Measurements from ENCODE around the gene CFAP57. TPM values are rescaled to one million over a fixed set of nuclear protein-coding genes. Genes with fewer than 3 reads are reported as not detected.
A peak's percentile ranks its signal among the peaks of the same experiment; 100 is the strongest.

CFAP57 gene
- total and polyA plus RNA-seq, 2 of the 13 experiments (the other 11 are each of a cell fraction or from before 2014, with no cell fraction given) = 0.01 TPM; not detected in 1

GRCh38 chr1:43206600-43207228 is 34.6 kb downstream of the CFAP57 start:
- peak; percentile 62 for FAIRE-seq
- H3K27ac ChIP-seq (ENCODE audit: extremely low read length, insufficient read depth, low read length) = peak overlapping the region; percentile 69
- in situ Hi-C loops (cut with HindIII; ENCODE audit: extremely low pct_ligation_motif_present, low pct_unique_long_range_greater_than_20kb) (no loop called here), intact Hi-C loops (cut with micrococcal nuclease; ENCODE audit: unreplicated experiment) (no loop called here)
- CTCF ChIA-PET (ENCODE audit: low intra/inter-chr PET ratio, low total read pairs) = no interaction called here
- H4K20me1 ChIP-seq (ENCODE audit: insufficient read depth, low read length) = no peaks in the 10 kb centered on the region
- peak overlapping the region; percentile 26 to 59 (median 36); a peak in 4 of 6 replicates for H3K4me3 ChIP-seq (replicated peaks in 1 of 3; ENCODE audit: insufficient read depth in 1 of 3, low read depth in 2 of 3, low read length in 3 of 3)
- no peaks in the 10 kb centered on the region for H3K79me2 ChIP-seq (ENCODE audit: insufficient read depth, low read length)
- ATAC-seq = peak; percentile 99
- H3K9ac ChIP-seq (ENCODE audit: insufficient read depth, low read depth, low read length) = peak overlapping the region; percentile 55
- H3K4me2 ChIP-seq (ENCODE audit: low read depth, low read length) = peak overlapping the region; percentile 92
- DNase-seq (ENCODE audit: low spot score) = peak; percentile 91
- H3K27me3 ChIP-seq (ENCODE audit: control insufficient read depth in 1 of 2, insufficient read depth in 2 of 2, low read length in 2 of 2) = peaks cover 0 to 7% of the 10 kb centered on the region in 2 experiments; a peak in 2 of 5 replicates
- no peaks in the 10 kb centered on the region for H3K36me3 ChIP-seq (replicated peaks in 1 of 2; ENCODE audit: control insufficient read depth in 1 of 2, insufficient read depth in 2 of 2, low read length in 2 of 2)
- H2AFZ ChIP-seq (ENCODE audit: low read length) = peak overlapping the region; percentile 90
- H3K9me3 ChIP-seq (ENCODE audit: low read length) = no peaks in the 10 kb centered on the region
- H3K4me1 ChIP-seq (ENCODE audit: insufficient read depth, low read length) = peaks cover 32% of the 10 kb centered on the region
- POLR2A ChIA-PET = interaction anchor here (0.8 to 2.2 kb wide), 7 partner anchors 8 to 339 kb away, joined by 3 to 8 read pairs (median 4); partner anchors contain the start of genes CFAP57 and EBNA1BP2
- 3% methylated on average over 10 of the region's 10 CpGs for WGBS (ENCODE audit: low lambda C conversion rate)
- TSS peak; percentile 91 for BruUV-seq (replicated peaks)
- 0 out of 2 replicates have a peak, but pooled peaks have one; percentile 47 for TF ChIP-seq SOX13 (IDR thresholded peaks at IDR 0.05)
- peak in 1 of 2 experiments; percentile 42; a peak in 1 of 4 replicates for TF ChIP-seq SOX13 (CRISPR knock-in tag; conservative IDR thresholded peaks at IDR 0.05 in 1 of 2, IDR thresholded peaks at IDR 0.05 in 1 of 2)
- no peak for TF ChIP-seq ARNTL (CRISPR knock-in tag; IDR thresholded peaks at IDR 0.05)
- TF ChIP-seq, protein P1, sequence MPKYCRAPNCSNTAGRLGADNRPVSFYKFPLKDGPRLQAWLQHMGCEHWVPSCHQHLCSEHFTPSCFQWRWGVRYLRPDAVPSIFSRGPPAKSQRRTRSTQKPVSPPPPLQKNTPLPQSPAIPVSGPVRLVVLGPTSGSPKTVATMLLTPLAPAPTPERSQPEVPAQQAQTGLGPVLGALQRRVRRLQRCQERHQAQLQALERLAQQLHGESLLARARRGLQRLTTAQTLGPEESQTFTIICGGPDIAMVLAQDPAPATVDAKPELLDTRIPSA (CRISPR knock-in tag; IDR thresholded peaks at IDR 0.05; ENCODE audit: borderline replicate concordance) = no peak
- peak; percentile 69 for TF ChIP-seq GABPB1 (CRISPR knock-in tag; IDR thresholded peaks at IDR 0.05)
- no peak for TF ChIP-seq ZNF17 (CRISPR knock-in tag; IDR thresholded peaks at IDR 0.05)
- TF ChIP-seq, protein P2, sequence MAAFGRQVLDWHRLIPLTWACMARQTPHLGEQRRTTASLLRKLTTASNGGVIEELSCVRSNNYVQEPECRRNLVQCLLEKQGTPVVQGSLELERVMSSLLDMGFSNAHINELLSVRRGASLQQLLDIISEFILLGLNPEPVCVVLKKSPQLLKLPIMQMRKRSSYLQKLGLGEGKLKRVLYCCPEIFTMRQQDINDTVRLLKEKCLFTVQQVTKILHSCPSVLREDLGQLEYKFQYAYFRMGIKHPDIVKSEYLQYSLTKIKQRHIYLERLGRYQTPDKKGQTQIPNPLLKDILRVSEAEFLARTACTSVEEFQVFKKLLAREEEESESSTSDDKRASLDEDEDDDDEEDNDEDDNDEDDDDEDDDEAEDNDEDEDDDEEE (CRISPR knock-in tag; IDR thresholded peaks at IDR 0.05) = peak; percentile 69; the same call in 1 of the 2 replicates
- peak; percentile 49; the same call in 1 of the 2 replicates for TF ChIP-seq RXRA (CRISPR knock-in tag; IDR thresholded peaks at IDR 0.05)
- no peak for TF ChIP-seq ZNF713 (CRISPR knock-in tag; IDR thresholded peaks at IDR 0.05)
- peak; percentile 58 to 77 for TF ChIP-seq EP300 (IDR thresholded peaks at IDR 0.05; ENCODE audit: low read depth in 2 of 2, low read length in 2 of 2)
- TF ChIP-seq EP300 (CRISPR knock-in tag; IDR thresholded peaks at IDR 0.05; ENCODE audit: borderline replicate concordance) = peak; percentile 69; the same call in 1 of the 2 replicates
- TF ChIP-seq TP53 (CRISPR knock-in tag; conservative IDR thresholded peaks at IDR 0.05) = no peak
- TF ChIP-seq MATR3 (CRISPR knock-in tag; IDR thresholded peaks at IDR 0.05) = no peak
- peak; percentile 88 for TF ChIP-seq ARID5B (CRISPR knock-in tag; IDR thresholded peaks at IDR 0.05)
- TF ChIP-seq, protein P3, sequence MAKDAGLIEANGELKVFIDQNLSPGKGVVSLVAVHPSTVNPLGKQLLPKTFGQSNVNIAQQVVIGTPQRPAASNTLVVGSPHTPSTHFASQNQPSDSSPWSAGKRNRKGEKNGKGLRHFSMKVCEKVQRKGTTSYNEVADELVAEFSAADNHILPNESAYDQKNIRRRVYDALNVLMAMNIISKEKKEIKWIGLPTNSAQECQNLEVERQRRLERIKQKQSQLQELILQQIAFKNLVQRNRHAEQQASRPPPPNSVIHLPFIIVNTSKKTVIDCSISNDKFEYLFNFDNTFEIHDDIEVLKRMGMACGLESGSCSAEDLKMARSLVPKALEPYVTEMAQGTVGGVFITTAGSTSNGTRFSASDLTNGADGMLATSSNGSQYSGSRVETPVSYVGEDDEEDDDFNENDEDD (CRISPR knock-in tag; IDR thresholded peaks at IDR 0.05; ENCODE audit: borderline replicate concordance) = no peak
- peak; percentile 54 for TF ChIP-seq SALL1 (CRISPR knock-in tag; IDR thresholded peaks at IDR 0.05)
- 0 out of 2 replicates have a peak, but pooled peaks have one; percentile 38 for TF ChIP-seq KDM2A (CRISPR knock-in tag; IDR thresholded peaks at IDR 0.05; ENCODE audit: borderline replicate concordance, low read depth)
- no peak for TF ChIP-seq ZNF816 (CRISPR knock-in tag; IDR thresholded peaks at IDR 0.05; ENCODE audit: borderline replicate concordance)
